HG02973 (cell line): ENCODE results near the gene FOXE1.

Source experiments
- ATAC-seq: cut with Tn5 transposase; IDR thresholded peaks from one replicate; pipeline ENCODE4 v1.9.1; 2021; ENCODE audit warnings: moderate library complexity; ENCODE audit not compliant: unreplicated experiment

The FOXE1 gene

DNA sequence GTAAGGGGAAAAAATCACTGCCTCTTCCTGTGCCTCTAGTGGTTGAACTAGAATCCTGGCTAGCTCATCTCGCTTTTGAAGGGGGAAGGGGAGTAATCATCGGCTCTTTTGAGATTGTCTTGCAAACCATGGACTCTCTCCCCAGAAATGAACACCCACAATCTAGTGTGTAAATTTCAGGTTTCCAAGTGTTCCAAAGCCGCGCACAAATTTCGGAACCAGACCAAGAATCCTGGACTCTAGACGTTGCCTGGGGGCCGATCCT lies 4.9 kb upstream of the FOXE1 start:
- no peak for ATAC-seq

DNA sequence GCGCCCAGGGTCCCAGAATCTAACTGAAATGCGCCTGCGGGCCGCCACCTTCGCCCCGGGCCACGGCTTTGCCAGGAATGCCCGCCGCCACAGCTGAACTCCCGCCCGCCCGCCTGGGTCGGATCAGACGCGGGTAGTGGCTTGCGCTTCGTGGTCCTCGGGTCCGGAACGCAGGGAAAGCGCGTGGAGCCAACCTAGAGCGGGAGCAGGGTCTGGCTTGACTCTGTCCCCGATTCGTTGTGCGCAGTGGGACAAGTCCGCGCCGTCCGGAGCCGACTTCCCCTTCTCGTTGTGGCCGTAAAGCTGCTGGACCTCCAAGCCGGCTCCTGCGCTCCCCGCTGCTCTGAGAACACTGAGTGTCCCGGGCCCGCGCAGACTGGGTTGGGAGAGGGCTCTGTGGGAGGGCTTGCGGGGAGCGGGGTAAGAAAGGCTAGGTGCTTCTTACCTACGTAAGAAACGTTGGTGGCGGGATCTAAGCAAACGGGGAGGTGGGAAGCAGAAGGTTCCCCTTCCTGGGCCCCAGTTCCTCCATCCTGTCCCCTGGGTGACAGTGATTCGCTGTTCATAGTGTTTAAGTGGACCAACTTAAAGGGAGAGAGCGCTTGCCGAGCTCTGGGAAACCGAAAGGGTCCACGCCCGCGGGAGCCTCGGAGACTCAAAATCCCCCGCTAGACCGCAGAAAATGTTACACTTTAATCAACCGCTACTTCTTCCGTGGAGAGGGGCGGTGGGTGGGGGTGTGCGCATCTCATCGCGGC lies 4.4 kb upstream of the FOXE1 start:
- no peak for ATAC-seq

DNA sequence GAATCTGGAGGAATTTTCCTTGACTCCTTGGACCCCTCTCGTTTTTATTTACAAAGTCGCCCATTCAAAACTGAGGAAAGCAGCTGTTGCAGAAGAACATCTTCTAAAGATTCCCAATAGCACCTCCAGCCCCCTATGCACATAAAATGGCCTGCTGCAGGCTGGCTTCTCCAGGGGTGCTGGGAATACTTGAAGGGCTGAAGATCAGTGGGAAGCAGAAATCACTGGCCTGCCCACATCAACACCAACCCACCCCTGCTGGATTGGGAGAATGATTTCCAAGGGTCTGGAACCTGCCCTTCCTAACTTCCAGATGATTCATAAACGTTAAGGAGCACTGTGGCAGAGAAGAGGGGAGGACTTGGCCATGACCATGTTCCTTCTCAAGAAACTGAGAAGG lies 3.0 kb upstream of the FOXE1 start:
- ATAC-seq: no peak

DNA sequence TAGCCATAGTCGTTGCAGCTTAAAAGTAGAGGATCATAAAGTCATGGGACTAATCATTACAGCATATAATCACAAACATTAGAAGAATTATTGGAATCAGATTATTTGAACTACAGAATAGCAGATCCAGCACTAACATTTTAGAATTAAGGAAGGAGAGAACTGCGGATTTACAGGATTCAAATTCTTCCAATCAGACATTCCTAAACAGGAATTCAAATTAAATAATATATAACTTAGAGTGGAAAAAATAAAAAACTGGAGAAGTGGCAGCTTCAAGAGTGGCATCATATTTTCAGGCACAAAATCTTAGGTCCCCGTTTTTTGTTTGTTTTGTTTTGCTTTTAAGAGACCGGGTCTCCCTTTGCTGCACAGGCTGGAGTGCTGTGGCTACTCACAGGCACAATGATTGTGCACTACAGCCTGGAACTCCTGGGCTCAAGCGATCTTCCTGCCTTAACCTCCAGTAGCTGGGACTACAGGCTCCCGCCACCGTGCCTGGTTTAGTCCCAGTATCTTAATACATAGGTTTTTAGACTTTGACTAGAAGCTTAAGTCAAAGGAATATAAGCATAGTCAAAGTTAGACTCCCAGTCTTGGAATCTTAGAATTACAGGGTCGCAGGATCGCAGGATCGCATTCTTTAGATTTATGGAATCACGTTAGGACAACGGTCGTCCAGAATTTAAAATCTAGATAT lies 2.1 kb upstream of the FOXE1 start:
- ATAC-seq: no peak

DNA sequence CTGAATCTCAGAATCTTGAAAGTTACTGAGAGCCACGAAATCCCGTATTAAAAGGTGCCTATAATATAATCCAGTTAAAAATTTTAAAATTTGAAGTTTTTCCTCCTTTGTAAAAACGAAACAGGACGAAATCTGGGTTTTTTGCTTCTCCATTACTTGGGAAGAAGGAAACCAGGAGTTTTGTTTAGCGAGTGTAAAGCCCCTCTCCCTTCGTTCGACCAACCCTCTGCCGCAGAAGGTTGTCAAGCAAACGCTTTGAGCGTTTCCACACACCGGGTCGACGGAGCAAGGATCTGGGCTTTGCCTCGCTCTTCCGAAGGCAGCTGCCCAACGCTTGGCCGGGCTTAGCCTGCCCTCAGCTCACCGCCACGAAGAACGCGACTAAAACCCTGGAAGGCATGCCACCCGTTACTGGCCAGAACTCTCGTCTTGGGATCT lies 1.6 kb upstream of the FOXE1 start:
- ATAC-seq: no peak

DNA sequence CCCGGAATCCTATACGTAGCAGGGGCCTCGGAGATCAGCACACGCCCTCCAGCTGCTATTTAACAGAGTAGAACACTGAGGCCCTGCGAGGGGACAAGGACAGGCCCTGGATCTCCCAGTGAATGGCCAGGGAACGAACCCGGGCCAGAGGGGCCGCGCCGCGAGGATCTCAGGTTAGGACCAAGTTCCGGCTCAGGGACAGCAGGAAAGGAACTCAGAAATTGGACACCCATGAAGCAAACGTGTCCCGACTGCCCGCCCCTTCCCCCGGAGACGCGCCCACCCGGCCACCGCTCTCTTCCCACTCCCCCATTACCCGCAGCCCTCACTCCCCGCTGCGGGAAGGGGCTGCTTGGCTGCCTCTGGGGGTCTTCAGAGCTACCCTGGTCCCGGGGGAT lies 1.0 kb upstream of the FOXE1 start:
- ATAC-seq: no peak

DNA sequence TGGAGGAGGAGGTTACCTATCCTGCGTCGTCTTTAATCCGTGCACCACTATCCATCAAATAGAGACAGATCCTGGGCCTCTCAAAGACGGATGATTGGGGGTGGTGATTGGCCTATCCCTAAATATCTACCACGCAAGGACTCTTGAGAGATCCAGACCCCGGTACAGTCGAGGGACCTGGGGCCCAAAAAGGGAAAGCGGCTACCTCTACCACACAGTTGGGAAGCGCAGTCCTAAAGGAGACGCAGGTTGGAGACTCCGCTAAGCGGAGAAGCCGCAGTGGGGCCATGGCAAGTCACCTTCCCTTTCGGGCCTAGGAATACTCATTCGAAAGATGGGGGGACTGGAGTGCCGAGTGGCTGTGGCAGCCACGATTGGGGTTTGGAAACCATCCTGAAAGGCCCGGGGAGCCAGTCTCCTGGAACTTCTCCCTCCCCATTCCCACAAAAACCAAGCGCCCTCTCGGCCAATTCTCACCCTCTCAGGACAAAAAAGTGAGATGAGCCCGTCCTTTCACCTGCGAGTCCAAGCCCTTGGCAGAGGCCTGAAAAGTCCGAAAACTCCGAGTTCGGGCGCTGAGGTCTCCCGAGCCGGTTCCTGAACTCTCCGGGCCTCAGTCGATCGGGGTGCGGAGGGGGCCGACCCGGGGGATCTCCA lies 499 bp upstream of the FOXE1 start:
- no peak for ATAC-seq

DNA sequence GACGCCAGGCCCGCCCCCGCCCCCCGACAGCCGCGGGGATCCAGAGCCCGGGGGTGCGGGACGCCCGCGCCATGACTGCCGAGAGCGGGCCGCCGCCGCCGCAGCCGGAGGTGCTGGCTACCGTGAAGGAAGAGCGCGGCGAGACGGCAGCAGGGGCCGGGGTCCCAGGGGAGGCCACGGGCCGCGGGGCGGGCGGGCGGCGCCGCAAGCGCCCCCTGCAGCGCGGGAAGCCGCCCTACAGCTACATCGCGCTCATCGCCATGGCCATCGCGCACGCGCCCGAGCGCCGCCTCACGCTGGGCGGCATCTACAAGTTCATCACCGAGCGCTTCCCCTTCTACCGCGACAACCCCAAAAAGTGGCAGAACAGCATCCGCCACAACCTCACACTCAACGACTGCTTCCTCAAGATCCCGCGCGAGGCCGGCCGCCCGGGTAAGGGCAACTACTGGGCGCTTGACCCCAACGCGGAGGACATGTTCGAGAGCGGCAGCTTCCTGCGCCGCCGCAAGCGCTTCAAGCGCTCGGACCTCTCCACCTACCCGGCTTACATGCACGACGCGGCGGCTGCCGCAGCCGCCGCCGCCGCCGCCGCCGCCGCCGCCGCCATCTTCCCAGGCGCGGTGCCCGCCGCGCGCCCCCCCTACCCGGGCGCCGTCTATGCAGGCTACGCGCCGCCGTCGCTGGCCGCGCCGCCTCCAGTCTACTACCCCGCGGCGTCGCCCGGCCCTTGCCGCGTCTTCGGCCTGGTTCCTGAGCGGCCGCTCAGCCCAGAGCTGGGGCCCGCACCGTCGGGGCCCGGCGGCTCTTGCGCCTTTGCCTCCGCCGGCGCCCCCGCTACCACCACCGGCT lies 1.0 kb downstream of the FOXE1 start:
- ATAC-seq: no peak

DNA sequence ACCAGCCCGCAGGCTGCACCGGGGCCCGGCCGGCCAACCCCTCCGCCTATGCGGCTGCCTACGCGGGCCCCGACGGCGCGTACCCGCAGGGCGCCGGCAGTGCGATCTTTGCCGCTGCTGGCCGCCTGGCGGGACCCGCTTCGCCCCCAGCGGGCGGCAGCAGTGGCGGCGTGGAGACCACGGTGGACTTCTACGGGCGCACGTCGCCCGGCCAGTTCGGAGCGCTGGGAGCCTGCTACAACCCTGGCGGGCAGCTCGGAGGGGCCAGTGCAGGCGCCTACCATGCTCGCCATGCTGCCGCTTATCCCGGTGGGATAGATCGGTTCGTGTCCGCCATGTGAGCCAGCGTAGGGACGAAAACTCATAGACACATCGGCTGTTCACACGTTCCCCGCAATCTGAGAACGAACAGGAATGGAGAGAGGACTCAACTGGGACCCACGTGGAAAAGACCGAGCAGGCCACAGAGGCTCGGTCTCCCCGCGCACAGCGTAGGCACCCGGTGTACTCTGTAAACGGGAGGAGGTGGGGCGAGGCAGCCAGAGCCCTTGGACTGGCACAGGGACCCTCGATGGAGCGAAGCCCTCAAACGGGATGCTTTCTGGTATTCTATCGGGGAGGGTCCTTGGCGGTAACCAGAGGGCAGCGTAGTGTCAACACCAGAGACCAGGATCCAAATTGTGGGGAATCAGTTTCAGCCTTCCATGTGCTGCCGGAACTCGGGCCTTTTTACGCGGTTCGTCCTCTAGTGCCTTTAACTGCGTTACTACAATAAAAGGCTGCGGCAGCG lies 1.9 kb downstream of the FOXE1 start:
- no peak for ATAC-seq

DNA sequence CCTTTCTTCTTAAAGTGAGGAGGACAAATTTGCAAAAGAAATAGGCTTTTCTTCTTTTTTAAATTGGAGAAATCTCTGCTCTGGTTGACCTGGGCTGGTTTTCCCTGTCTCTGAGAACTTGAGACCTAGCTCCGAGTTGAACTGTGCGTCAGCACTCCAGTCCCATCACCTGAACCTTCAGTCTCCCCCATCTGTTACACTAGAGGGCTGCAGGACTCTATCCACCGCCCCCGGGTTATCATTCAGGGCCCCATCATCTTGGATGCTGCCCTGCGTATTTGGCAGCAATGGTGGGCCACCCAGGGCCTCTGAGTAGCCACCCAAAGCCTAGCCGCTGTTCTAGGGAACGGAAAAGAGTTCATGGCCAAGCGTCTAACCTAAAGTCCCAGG lies 2.5 kb downstream of the FOXE1 start:
- no peak for ATAC-seq

DNA sequence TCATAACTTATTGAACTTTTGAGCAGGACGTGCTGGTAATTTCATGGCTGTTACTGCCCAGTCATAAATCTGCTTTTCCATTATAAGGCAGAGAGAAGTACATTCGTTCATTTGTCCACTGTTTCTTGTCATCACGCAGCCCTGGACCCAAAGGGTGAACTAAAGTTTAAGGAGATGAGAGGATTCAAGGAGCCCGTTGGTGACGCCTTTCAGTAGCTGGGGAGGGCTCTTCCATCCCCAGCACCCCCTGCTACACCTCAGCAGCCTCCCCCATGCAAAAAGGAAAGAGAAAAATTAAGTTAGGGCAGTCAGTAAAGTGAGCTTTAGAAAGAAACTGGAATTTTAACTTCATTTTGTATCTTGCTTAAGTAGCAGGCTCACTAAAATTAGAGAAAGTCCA lies 2.9 kb downstream of the FOXE1 start:
- ATAC-seq: no peak

DNA sequence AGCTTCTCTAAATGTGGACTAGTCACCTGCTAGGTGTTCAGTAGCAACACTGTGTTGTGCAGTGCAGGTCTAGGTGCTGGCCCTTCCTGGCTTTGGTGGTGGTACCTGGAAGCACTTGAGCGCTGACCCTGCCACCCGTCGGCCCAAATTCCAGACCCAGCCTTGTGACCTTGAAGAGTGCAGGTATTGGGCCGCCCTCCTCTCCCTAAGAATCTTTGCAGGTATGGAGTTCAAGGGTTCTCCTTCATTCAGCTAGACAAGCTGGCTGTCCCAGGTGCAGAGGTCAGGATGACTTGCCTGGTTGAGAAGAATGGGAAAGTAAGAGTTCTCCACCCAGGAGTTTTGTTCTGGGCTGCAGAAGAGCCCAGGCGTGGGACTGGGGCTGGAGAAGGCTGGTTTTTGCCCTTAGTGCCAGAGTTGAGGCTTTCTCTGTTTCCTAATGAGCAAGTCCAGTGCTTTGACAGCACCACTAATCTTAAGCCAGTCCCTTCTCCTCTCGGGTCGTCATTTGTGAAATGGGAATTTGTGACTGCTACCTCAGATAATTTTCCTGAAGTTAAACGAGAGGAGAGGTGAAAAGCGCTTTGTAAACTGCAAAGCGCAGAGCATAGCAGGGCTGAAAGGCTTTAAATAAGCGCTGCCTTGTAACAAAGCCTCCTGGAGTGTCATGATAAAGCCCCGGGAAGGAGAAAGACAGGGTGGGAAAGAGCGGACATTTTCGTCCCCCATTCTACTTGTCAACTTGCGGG lies 4.0 kb downstream of the FOXE1 start:
- no peak for ATAC-seq

DNA sequence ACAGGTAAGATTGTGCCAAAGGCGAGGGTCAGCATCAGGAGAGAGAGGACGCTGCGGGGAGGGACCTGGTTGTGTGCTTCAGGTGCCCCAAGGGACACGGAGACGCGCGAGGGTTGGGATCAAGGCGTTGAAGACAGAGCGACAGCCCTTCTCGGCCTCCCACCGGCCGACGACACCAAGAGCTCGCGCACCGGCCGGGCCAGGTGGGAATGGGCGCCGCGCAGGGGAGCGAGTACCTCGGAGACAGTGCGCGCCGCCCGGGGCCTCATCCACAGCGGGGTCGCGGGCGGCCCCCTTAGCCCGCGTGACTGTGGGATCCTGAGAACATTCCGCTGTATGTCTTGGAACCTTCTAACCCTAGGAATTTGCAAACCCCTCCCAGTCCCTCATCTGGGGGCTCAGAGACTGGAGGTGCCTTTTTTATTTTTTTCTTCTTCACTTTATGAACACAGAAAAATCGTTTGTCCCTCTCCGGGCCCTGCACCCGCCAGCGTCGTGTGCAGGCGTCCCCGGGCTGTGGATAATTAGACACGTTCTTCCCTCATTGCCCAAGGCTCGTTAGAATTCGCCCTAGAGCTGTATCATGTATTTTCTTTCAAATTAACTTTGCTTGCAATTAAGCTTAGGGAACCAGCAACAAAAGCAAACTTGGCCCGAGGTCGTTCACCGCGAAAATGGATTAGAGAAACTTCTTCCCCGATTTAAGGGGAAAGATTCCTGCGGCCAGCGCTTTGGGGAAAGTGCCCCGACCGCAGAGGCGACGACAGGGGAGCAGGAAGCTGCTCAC lies 4.8 kb downstream of the FOXE1 start:
- no peak for ATAC-seq

DNA sequence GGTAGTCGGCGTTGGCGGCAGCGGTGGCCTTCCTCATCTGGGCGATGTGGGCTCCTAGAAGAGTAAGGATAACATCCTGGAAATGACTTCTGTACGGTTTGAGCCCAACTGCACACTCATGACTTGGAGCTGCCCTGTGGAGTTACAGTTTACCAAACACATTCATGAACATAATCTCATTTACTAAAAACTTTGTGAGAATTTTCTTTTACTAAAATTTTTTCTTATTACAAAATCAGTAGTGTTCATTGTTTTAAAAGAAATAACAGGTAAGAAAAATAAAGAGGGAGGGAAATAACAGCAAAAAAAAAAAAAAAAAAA lies 5.3 kb downstream of the FOXE1 start:
- ATAC-seq: no peak

DNA sequence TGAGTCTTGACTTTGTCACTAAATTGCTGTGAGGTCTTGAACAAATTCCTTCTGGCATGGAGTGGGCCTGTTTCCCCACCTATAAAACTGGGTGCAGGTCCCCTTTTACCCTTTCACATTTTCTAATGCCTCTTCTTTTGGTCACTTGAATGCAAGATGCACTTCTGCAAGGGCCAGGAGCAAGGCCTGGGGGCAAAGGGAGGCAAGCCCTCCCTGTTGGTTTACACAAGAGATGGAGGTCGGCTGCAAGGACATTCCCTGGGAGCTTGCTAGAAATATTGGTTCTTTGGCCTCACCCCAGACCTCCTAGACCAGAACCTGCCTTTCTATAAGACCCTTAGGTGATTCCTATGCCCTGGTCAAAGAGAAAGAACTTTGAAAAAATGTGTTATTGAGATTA lies 5.8 kb downstream of the FOXE1 start:
- no peak for ATAC-seq

DNA sequence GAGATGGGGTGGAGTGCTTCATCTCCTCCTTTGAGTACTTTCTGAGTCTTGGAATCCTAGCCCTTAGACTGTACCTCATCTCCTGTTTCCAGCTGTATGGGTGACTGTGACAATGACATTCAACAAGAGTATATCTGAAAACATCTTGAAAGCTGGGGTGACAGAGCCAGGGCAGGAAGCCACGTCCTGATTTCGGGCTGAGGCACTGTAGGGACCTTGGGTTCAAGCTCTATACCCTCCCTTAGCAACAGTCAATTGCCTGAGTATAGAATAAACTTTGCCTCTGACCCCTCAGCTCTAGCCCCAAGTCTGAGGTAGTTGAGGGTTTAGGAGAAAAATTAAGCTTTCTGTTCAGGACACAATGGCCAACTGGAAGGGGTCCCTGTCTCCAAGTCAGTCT lies 6.3 kb downstream of the FOXE1 start:
- ATAC-seq: no peak

DNA sequence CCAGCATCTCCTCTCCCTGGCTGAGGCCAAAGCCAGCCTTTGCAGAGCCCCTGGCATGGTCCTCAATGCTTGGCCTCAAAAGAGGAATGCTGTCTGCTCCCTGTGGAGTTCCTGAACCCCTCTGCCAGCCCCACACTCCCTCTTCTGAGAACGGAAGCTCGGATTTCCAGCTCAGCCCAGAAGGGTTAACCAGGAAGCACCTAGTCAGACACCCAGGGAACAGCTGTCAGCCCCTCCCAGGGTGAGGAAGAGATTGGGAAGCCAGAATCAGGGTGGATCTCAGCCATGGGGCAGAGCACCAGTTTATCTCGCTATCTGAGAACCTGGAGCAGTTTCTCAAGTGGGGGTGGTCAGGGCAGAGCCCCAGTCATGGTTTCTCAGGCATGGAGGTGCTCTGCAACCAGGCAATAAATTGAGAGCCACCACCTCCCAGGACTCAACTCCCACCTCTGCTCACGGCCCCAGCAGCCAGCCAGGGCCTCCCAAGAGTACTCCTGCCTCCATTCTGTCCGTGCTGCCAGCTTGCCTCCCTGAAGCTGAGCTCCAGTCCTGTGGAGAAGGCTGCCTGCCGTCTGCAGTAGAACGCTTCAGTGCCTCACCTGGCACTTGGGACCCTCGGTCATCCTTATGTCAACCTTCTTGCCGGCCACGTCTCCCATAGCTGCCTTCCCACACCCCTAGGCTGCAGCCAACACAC lies 7.6 kb downstream of the FOXE1 start:
- no peak for ATAC-seq

DNA sequence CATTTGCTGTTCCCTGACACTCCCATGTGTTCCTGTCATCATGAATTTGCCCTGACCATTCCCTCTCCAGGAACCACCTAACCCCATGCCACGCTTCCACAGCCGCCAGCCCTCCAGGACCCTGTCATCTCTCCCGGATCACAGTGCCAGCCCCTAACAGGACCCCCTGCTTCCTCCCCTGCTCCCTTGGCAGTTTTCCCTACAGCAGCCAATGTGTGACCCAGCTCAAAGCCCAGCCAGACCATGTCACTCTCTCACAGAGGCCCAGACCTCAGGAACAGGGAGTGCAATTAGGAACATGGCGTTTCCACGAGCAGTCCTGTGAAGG lies 8.1 kb downstream of the FOXE1 start:
- ATAC-seq: no peak

DNA sequence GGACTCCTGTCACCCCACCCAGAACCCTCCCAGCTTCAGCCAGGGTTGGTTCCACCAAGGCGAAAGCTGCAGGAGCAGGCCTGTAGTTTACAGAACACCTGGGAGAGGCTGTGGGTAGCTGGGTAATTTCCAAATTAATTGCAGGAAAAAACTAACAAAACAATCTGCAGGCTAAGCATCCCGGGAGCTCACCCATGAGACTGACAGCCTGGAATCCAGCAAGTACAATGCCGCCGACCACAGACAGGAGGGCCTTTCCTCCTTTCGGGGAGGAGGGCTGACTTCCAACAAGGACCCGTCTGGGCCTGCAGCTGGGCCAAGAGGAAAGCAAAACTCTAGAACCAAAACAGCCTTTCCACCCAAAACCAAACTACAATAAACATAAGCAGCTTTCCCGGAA lies 10.3 kb downstream of the FOXE1 start:
- no peak for ATAC-seq
